Keratinocyte (primary cell): ENCODE results near the gene KIF2C.

Source experiments
- CTCF ChIP-seq, 3 experiments: IDR thresholded peaks in 1 of 3; conservative IDR thresholded peaks in 1 of 3; optimal IDR thresholded peaks in 1 of 3; 2 replicates in 2 of 3; 3 replicates in 1 of 3; pipeline versions ENCODE3 to v1.5.1; 2011; ENCODE audit warnings: low read length in 3 of 3, mild to moderate bottlenecking in 3 of 3, moderate library complexity in 2 of 3, control low read depth in 1 of 3, inconsistent platforms in 1 of 3; ENCODE audit not compliant: insufficient read depth in 2 of 3; ENCODE audit errors: extremely low read depth in 1 of 3
- EZH2 ChIP-seq: IDR thresholded peaks from one replicate; pipeline ENCODE4 v1.6.1; 2012; ENCODE audit warnings: inconsistent platforms, mild to moderate bottlenecking, low read length, moderate library complexity

GRCh38 chr1:44695671-44696070 is 44.0 kb upstream of the KIF2C start:
- no peak for TF ChIP-seq CTCF (optimal IDR thresholded peaks at IDR 0.05 in 1 of 3, IDR thresholded peaks at IDR 0.05 in 1 of 3, conservative IDR thresholded peaks at IDR 0.05 in 1 of 3; ENCODE audit: extremely low read depth in 1 of 3, insufficient read depth in 2 of 3, low read length in 3 of 3)
- no peak for TF ChIP-seq EZH2
